NOMO-1 treated with dmso at 0.1 percent for 144 hours (cell line): Measurements from ENCODE around the gene GSTA4.
"Not testable (repeated sequence)": the region's sequence is repeated elsewhere in the genome, so short reads cannot be mapped to it uniquely, and the experiment has no call there.

Source experiments
- DNase-seq: peaks from one replicate; lab custom pipeline; 2025; ENCODE audit not compliant: unreplicated experiment; lab: John Stamatoyannopoulos, UW

GSTA4 gene

GRCh38 chr6:53014744-53015143 lies 19.7 kb upstream of the GSTA4 start:
- DNase-seq = no peak

- DNase-seq = no peak
Observed at GRCh38 chr6:53014063-53014462, 19.0 kb upstream of the GSTA4 start.

GRCh38 chr6:53011979-53012378 lies 16.9 kb upstream of the GSTA4 start:
- no peak for DNase-seq

GRCh38 chr6:53010504-53010903 lies 15.4 kb upstream of the GSTA4 start:
- DNase-seq = no peak

GRCh38 chr6:53009511-53009910 lies 14.4 kb upstream of the GSTA4 start:
- DNase-seq = no peak

- no peak for DNase-seq
Observed at GRCh38 chr6:53009056-53009455, 14.0 kb upstream of the GSTA4 start.

GRCh38 chr6:53008192-53008687 lies 13.2 kb upstream of the GSTA4 start:
- DNase-seq = not testable (repeated sequence)

- DNase-seq = no peak
Observed at GRCh38 chr6:53005663-53006250, 10.7 kb upstream of the GSTA4 start.

GRCh38 chr6:52999456-52999855 lies 4.4 kb upstream of the GSTA4 start:
- DNase-seq = no peak

- DNase-seq = no peak
Observed at GRCh38 chr6:52998603-52999002, 3.5 kb upstream of the GSTA4 start.

- DNase-seq = no peak
Observed at GRCh38 chr6:52995913-52996645, 995 bp upstream of the GSTA4 start.

GRCh38 chr6:52994839-52995088 lies 320 bp downstream of the GSTA4 start:
- DNase-seq = no peak

- no peak for DNase-seq
Observed at GRCh38 chr6:52994031-52994838, 849 bp downstream of the GSTA4 start.

- no peak for DNase-seq
Observed at GRCh38 chr6:52992980-52993920, 1.8 kb downstream of the GSTA4 start.

- no peak for DNase-seq
Observed at GRCh38 chr6:52990342-52990741, 4.7 kb downstream of the GSTA4 start.

GRCh38 chr6:52985228-52985627 lies 9.9 kb downstream of the GSTA4 start:
- DNase-seq = no peak

- peak; percentile 35 for DNase-seq
Observed at GRCh38 chr6:52984247-52984646, 10.8 kb downstream of the GSTA4 start.

- no peak for DNase-seq
Observed at GRCh38 chr6:52983159-52983848, 11.8 kb downstream of the GSTA4 start.

GRCh38 chr6:52982680-52983079 lies 12.4 kb downstream of the GSTA4 start:
- DNase-seq = no peak

GRCh38 chr6:52981222-52981900 lies 13.7 kb downstream of the GSTA4 start:
- no peak for DNase-seq
